Heart left ventricle (tissue), 16 donors: ENCODE measurements around the gene COBL. TPM values are rescaled to one million over a fixed set of nuclear protein-coding genes. Genes with fewer than 3 reads are reported as not detected.

Experiments used
- ATAC-seq, 4 donors: fragments of 200-7000 bp; cut with Tn5 transposase; one replicate each; pipeline ENCODE4 v1.9.1; 2020 to 2022; ENCODE audit warnings: moderate library complexity in 4 of 4, mild to moderate bottlenecking in 3 of 4, moderate number of reproducible peaks in 1 of 4
- DNase-seq, 5 donors: peaks; one replicate each; pipeline ENCODE4 v3.0.0-alpha.2; 2020
- H3K27ac ChIP-seq, 12 donors: fragments of 200-600 bp; sonication (generic) in 4 of 12; one replicate each; pipeline versions ENCODE4 v1.5.0 to v1.8.0; 2016 to 2022; ENCODE audit warnings: mild to moderate bottlenecking in 2 of 12
- H3K27me3 ChIP-seq, 9 donors: fragments of 200-600 bp; sonication (generic) in 2 of 9; one replicate each; pipeline versions ENCODE4 v1.5.1 to v1.8.0; 2016 to 2022; ENCODE audit warnings: mild to moderate bottlenecking in 3 of 9
- H3K36me3 ChIP-seq, 9 donors: fragments of 200-600 bp; sonication (generic) in 2 of 9; one replicate each; pipeline versions ENCODE4 v1.5.0 to v1.8.0; 2018 to 2022; ENCODE audit warnings: mild to moderate bottlenecking in 2 of 9
- H3K4me1 ChIP-seq, 12 donors: fragments of 200-600 bp; sonication (generic) in 4 of 12; one replicate each; pipeline versions ENCODE4 v1.5.0 to v1.8.0; 2016 to 2022; ENCODE audit warnings: mild to moderate bottlenecking in 3 of 12
- H3K4me3 ChIP-seq, 12 donors: fragments of 200-600 bp; sonication (generic) in 4 of 12; one replicate each; pipeline versions ENCODE4 v1.5.0 to v1.8.0; 2017 to 2022; ENCODE audit warnings: mild to moderate bottlenecking in 9 of 12, moderate library complexity in 4 of 12
- H3K9me3 ChIP-seq, 12 donors: fragments of 200-600 bp; sonication (generic) in 4 of 12; one replicate each; pipeline versions ENCODE4 v1.5.0 to v1.8.0; 2016 to 2022; ENCODE audit warnings: mild to moderate bottlenecking in 1 of 12
- POLR2A ChIP-seq, 2 donors: fragments of 450-650 bp; IDR thresholded peaks; one replicate each; pipeline ENCODE4 v1.6.1; 2017; ENCODE audit warnings: antibody characterized with exemption in 2 of 2, mild to moderate bottlenecking in 2 of 2, moderate library complexity in 2 of 2
- WGBS, 4 donors: extraction: QIAGEN DNeasy Blood & Tissue Kit in 2 of 4; methylation state at CpG; one replicate each; pipeline versions ENCODE4 v1.1.5 to v1.1.7; 2013 to 2018; 5-methylcytosine and 5-hydroxymethylcytosine counted together
- intact Hi-C, 10 donors: fragments of 100-400 bp; cut with DNase I; formaldehyde crosslinking; loops; one replicate each; pipeline versions ENCODE4 v1.11.1 to v1.14.2; 2022
- polyA plus RNA-seq, 2 donors: library from polyadenylated mRNA; stranded (reverse); fragments of 200-250 nt; gene quantifications; one replicate each; pipeline ENCODE4 v1.2.3, GENCODE V29; 2013
- total RNA-seq, 9 donors: library from RNA; depleted of rRNA in 2 of 9; stranded (reverse); fragments of >200 nt in 2 of 9; fragmentation: NEBNext Ultra II Directional in 3 of 9; extraction: Animal tissue kit (Norgen Biotek cat#: 25700) in 3 of 9; gene quantifications; one replicate each; pipeline versions ENCODE4 v1.1.0 to v1.2.4, GENCODE V29; 2016 to 2023
- TF ChIP-seq, protein P1 (sequence below), 12 donors: fragments of 200-600 bp; sonication (generic) in 4 of 12; IDR thresholded peaks; one replicate each; pipeline versions ENCODE4 v1.5.0 to v1.8.0; 2018 to 2022; ENCODE audit warnings: antibody characterized with exemption in 12 of 12, mild to moderate bottlenecking in 5 of 12
- donor health status: ischemic (EF 13 %, LVEDD 7.1; RV severe dilation, severe dysfunction).
- donor health status: healthy with polysubstance abuse.
- donor health status: DM: no; HTN: yes; CAD: no.
- donor health status: DM: no; HTN: no; CAD: no.
- donor health status: ischemic (EF 25% LVEDD 6.9; RV normal size, moderate dysfunction).
- donor health status: ischemic (EF 25% LVEDD 5.7; RV mildly dilated, moderate dysfunction).
- donor health status: healthy.
- donor health status: DM: yes; HTN: yes; CAD: no.
- donor health status: ischemic (EF 35%, LVEDD 5.7; RV mildly dilated, moderate dysfunction).
- donor health status: nonischemic (EF 11% LVEDD 7.7; RV severe dilation, severe dysfunction).
- donor health status: DM: yes; HTN: yes; CAD: no.
- donor health status: PGD.
- donor health status: ischemic (EF 29% LVEDD 5.4; RV normal size, mild dysfunction).
- donor health status: nonischemic (EF 23%, LVEDD 6.1; RV moderate dilation, normal function).

COBL gene
- total and polyA plus RNA-seq, 11 donors = 25.9 to 123 (median 80.4) TPM

- Histone ChIP-seq H3K27me3 (no peaks in the 10 kb centered on the region), H3K4me3 (no peak overlapping the region), H3K27ac (no peak overlapping the region), H3K9me3 (no peaks in the 10 kb centered on the region), H3K4me1 (peaks cover 0 to 22% (median 1%) of the 10 kb centered on the region in 12 donors), H3K36me3 (no peaks in the 10 kb centered on the region)
- 30 to 50% (median 43%) methylated on average over 4 of the region's 4 CpGs for WGBS, 4 donors
- ATAC-seq (no peak), DNase-seq (no peak)
- intact Hi-C loops = no loop called here
- TF ChIP-seq, protein P1, sequence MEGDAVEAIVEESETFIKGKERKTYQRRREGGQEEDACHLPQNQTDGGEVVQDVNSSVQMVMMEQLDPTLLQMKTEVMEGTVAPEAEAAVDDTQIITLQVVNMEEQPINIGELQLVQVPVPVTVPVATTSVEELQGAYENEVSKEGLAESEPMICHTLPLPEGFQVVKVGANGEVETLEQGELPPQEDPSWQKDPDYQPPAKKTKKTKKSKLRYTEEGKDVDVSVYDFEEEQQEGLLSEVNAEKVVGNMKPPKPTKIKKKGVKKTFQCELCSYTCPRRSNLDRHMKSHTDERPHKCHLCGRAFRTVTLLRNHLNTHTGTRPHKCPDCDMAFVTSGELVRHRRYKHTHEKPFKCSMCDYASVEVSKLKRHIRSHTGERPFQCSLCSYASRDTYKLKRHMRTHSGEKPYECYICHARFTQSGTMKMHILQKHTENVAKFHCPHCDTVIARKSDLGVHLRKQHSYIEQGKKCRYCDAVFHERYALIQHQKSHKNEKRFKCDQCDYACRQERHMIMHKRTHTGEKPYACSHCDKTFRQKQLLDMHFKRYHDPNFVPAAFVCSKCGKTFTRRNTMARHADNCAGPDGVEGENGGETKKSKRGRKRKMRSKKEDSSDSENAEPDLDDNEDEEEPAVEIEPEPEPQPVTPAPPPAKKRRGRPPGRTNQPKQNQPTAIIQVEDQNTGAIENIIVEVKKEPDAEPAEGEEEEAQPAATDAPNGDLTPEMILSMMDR (IDR thresholded peaks at IDR 0.05) = no peak
- no peak for TF ChIP-seq POLR2A (IDR thresholded peaks at IDR 0.05)
Measured at GRCh38 chr7:51238981-51239495, 77.6 kb downstream of the COBL start.

DNA sequence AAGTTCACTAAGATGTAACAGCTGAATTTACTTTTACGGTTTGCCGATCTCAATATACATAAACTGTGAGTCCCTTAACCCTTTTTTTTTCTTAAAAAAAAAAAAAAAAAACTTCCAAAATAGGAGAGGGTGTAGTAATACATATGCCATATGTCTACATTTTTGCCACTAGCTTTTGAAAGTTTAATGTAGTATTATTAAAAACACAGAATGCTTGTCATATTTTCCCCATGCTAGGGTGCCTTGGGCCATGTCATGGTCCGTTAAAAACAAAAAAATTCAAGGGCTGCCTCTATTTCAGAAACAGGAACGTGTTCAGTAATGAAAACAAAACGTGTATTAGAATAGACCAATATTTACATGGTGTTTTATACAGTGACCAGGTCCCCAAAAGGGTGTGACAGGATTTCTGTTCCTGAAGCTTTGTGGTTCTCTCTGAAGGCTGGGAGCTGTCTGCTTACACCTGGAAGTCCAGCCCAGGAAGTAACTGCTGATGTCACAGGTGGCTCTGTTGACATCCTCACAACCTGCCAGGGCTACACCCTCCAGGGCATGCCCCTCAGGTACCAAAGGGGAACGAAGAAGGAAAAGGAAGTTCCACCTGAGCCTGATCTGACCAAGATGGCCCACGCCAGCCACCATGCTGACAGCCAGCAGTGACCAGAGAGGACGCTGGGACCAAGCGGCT lies 79.0 kb downstream of the COBL start:
- no peak for ATAC-seq
- intact Hi-C loops = no loop called here
- Histone ChIP-seq H3K4me3 (no peak overlapping the region), H3K27ac (no peak overlapping the region), H3K27me3 (no peaks in the 10 kb centered on the region), H3K4me1 (peaks cover 0 to 27% (median 1%) of the 10 kb centered on the region in 12 donors), H3K36me3 (no peaks in the 10 kb centered on the region), H3K9me3 (no peaks in the 10 kb centered on the region)
- no peak for DNase-seq
- TF ChIP-seq POLR2A (IDR thresholded peaks at IDR 0.05) = no peak
- TF ChIP-seq, protein P1 (IDR thresholded peaks at IDR 0.05) = no peak
- 83 to 88% (median 84%) methylated on average over 6 to 9 of the region's 9 CpGs for WGBS, 4 donors

GRCh38 chr7:51236470-51237132 lies 80.0 kb downstream of the COBL start:
- no peak for ATAC-seq
- WGBS, 4 donors = 72 to 82% (median 74%) methylated on average over 6 to 8 of the region's 8 CpGs
- Histone ChIP-seq H3K27ac (no peak overlapping the region), H3K9me3 (no peaks in the 10 kb centered on the region), H3K4me1 (peaks cover 0 to 27% (median 1%) of the 10 kb centered on the region in 12 donors), H3K36me3 (no peaks in the 10 kb centered on the region), H3K4me3 (no peak overlapping the region), H3K27me3 (no peaks in the 10 kb centered on the region)
- no peak for DNase-seq
- TF ChIP-seq POLR2A (IDR thresholded peaks at IDR 0.05) = no peak
- TF ChIP-seq, protein P1 (IDR thresholded peaks at IDR 0.05) = no peak
- intact Hi-C loops = no loop called here

DNA sequence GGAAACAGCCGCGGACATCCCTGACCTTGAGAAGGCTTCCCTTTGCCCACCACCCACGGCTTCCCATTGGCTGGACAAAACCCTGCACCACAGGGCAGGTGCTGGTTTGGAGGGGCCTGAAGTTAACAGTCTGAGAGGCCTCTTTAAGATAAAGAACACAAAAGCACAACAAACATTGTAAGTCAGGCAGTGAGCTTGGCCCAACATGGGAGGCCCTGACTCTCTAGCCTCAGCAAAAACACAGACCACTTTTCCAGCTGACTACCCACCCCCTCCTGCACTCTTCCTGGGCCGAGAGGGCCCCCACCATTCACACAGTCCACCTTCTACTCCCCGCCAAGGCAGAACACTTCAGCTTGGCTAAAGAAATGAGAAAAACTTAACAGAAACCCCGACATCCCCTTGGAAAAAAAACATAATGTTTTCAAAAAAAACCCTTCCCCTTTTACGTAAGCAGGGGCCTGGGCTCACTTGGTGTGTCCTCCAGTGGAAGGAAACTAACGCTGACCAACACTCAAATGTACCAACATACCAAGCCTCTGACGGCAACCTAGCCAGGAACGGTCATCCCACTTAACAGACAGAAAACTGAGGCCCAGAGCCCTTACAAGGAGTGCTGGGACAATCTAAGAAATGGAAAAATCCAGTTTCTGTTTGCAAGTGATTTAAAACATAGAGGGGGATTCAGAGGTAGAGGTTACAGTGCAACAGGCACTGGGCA lies 80.9 kb downstream of the COBL start:
- intact Hi-C loops = no loop called here
- TF ChIP-seq POLR2A (IDR thresholded peaks at IDR 0.05) = no peak
- TF ChIP-seq, protein P1 (IDR thresholded peaks at IDR 0.05) = no peak
- Histone ChIP-seq H3K27me3 (no peaks in the 10 kb centered on the region), H3K36me3 (no peaks in the 10 kb centered on the region), H3K9me3 (no peaks in the 10 kb centered on the region), H3K4me3 (no peak overlapping the region), H3K4me1 (peaks cover 0 to 27% (median 1%) of the 10 kb centered on the region in 12 donors), H3K27ac (no peak overlapping the region)
- DNase-seq = no peak
- ATAC-seq = no peak
- WGBS, 4 donors = 73 to 85% (median 82%) methylated on average over 8 to 10 of the region's 10 CpGs
